ENCODE data around the gene GPR63.
"Not testable (repeated sequence)": the region's sequence is repeated elsewhere in the genome, so short reads cannot be mapped to it uniquely, and the experiment has no call there.

GPR63 gene, protein sequence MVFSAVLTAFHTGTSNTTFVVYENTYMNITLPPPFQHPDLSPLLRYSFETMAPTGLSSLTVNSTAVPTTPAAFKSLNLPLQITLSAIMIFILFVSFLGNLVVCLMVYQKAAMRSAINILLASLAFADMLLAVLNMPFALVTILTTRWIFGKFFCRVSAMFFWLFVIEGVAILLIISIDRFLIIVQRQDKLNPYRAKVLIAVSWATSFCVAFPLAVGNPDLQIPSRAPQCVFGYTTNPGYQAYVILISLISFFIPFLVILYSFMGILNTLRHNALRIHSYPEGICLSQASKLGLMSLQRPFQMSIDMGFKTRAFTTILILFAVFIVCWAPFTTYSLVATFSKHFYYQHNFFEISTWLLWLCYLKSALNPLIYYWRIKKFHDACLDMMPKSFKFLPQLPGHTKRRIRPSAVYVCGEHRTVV

DNA sequence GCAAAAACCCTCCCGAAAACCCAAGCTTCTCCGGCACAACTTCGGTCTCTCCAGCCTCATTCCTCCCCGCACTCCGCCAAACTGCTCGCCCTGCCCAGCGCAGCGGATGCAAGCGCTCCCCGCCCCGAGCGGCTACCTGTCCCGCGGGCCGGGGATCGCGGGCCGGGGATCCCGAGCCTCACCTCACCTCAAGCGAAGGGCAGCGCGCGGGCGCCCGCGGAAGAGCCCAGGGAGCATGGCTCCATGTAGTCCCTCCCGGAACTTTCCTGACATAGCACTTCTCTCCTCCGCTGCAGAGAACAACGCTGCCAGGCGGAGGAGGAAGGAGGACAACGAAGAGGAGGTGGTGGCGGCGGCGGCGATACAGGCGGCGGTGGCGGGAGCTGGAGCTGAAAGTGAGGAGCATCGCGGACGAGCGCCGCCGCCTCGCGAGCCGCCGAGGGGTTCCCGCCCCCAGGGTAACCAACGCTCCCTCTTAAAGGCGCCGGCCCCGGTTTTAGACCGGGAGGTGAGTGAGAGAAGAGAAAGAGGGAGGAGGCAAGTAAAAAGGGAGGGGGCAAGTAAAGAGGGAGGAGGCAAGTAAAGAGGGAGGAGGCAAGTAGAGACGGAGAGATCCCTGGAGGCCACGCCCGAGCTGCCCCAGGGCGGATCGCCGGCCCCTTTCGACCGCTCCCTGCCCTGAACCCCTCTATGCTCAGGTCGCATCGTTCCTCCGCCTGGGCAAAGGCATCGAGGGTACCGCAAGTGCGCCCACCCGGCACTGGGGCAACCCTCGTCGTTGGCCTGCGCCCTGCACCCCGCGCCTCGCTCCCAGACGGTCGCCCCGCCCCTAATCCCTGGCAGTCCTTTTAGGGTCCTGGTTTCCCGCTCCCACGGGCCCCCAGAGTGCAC lies at the start of gene GPR63:
Gene GPR63 (minus strand): TSS at position 397 of the 891 bp plus-strand sequence. CDS start 37,746 bp downstream, outside the sequence.
- peak; percentile 86 for DNase-seq

- no peak for DNase-seq
Observed at GRCh38 chr6:96886519-96886918, 49.2 kb upstream of the GPR63 start.

DNA sequence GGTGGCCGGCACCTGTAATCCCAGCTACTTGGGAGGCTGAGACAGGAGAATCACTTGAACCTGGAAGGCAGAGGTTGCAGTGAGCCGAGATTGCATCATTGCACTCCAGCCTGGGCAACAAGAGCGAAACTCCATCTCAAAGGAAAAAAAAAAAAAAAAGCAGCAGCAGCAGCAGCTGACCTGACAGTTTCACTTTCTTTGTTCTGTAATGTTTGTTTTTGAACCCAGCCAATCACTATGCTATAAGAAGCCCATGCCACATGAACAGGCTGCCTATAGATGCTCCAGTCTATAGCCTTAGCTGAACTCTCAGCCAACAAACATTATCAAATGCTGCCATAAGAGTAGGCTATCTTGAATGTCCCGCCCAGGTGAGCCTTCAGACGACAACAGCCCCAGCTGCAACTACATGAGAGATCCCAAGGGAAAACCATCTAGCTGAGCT lies 47.9 kb upstream of the GPR63 start:
- not testable (repeated sequence) for DNase-seq

- no peak for DNase-seq
Observed at GRCh38 chr6:96878143-96878542, 40.9 kb upstream of the GPR63 start.

GRCh38 chr6:96876886-96877545 lies 39.7 kb upstream of the GPR63 start:
- DNase-seq = no peak

GRCh38 chr6:96872976-96873375 lies 35.7 kb upstream of the GPR63 start:
- no peak for DNase-seq

DNA sequence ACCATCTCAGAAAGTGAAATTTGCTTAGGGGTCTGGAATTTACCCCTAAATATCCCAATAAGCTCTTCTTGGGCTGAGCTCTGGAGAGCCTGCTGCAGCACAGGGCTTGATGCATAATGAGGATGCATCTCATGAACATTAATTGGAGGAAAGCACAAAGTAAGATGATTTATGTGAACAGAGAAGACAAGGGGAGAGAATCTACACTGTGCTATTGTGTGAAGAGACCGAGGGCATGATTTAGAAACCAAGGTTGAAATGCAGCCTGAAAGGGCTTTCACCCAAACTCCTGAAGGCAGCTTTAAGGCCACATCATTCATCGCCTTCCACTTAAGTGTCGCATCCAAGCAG lies 27.8 kb upstream of the GPR63 start:
- no peak for DNase-seq

- DNase-seq = no peak
Observed at GRCh38 chr6:96864216-96865054, 27.2 kb upstream of the GPR63 start.

DNA sequence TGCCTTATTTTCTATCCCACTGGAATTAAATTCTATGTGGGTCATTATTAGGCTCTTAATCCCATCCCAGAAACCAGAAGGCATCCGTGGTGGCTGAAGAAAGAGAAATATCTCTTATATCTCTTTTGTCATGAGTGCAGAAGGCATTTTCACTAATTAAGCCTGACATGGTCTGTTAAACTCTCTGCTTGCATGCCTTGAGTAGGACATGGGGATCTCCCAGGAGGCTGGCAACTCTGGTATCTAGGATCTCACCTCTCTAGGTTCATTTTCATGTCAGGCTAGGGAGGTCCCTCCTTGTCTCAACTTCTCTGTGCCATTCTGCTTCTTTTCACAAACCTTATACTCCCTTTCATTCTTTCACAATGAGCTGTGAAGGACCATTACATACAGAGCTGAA lies 25.3 kb upstream of the GPR63 start:
- no peak for DNase-seq

GRCh38 chr6:96861588-96861987 lies 24.3 kb upstream of the GPR63 start:
- no peak for DNase-seq

- no peak for DNase-seq
Observed at GRCh38 chr6:96856856-96857255, 19.6 kb upstream of the GPR63 start.

- no peak for DNase-seq
Observed at GRCh38 chr6:96853083-96853482, 15.8 kb upstream of the GPR63 start.

- DNase-seq = no peak
Observed at GRCh38 chr6:96852605-96853004, 15.3 kb upstream of the GPR63 start.

DNA sequence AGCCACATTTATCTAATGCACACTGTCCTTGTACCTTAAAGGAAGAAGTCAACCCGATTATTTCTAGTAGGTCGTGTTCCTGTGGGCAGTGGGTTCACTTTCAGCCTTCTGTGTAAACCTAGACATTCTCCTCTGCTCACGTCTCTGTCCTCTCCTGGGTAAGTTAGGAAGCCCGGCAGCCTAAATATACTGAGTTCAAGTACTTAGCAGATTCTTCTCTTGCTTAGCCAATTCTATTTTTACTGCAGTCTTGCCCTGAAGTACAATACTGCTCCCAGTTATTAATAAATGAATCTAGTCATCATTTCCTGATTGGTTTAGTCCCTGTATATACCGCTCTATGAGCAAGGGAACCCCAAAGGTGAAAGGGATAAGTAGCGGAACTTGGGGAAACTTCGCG lies 14.6 kb upstream of the GPR63 start:
- DNase-seq = no peak

GRCh38 chr6:96849615-96850014 lies 12.3 kb upstream of the GPR63 start:
- DNase-seq = no peak

- no peak for DNase-seq
Observed at GRCh38 chr6:96844530-96844929, 7.3 kb upstream of the GPR63 start.

DNA sequence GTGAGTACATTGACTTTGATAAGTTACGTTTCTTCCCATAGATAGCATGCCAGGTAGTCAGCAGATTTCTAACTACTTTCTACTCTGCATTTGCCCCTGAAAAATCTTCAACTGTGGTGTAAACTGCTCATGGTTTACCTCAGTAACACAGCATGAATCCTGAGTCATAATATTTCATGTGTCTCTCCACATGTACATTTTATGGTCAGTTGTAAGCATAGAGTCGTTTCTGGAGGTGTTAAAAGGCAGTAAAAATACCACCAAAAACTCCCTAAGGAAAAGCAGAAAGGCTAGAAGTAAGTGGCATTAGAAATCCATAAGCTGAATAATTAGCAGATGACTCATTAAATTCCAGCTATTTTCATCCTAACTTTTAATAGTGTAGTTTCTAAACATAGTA lies 4.1 kb upstream of the GPR63 start:
- no peak for DNase-seq

GRCh38 chr6:96836631-96837080 lies 621 bp downstream of the GPR63 start:
- peak; percentile 62 for DNase-seq

GRCh38 chr6:96834070-96834469 lies 3.2 kb downstream of the GPR63 start:
- DNase-seq = no peak

- DNase-seq = no peak
Observed at GRCh38 chr6:96832780-96833179, 4.5 kb downstream of the GPR63 start.

GRCh38 chr6:96826865-96827264 lies 10.4 kb downstream of the GPR63 start:
- DNase-seq = no peak

DNA sequence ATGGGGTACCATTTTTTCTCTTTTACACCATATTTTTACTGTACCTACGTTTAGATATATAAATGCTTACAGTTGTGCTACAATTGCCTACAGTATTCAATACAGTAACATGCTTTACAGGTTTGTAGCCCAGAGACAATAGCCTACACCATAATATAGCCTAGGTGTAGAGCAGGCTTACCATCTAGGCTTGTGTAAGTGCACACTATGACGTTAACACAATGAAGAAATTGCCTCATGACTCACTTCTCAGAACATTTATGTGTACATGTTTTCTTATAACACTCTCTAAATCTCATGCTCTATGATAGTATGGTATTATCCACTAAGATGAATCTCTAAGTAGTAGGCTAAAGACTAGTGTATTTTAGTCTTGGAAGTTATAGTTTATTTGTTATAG lies 13.5 kb downstream of the GPR63 start:
- no peak for DNase-seq

All from activated effector memory CD4-positive, alpha-beta T cell treated with anti-CD3 and anti-CD28 coated beads, Interleukin-2, amount 50 U/mL, for 16 hours (primary cell).